DOHH2 (cell line): Measurements from ENCODE around the gene HOXA10.

Experiments used
- H3F3A ChIP-seq: fragments of 200-600 bp; sonication (generic), shearing (Covaris generic); 2 replicates; pipeline ENCODE4 v1.6.0; 2016; ENCODE audit warnings: antibody characterized with exemption, mild to moderate bottlenecking; ENCODE audit not compliant: control insufficient read depth, insufficient read depth
- H3K27ac ChIP-seq: fragments of 200-600 bp; sonication (generic); 2 replicates; pipeline ENCODE4 v1.5.1; 2014; ENCODE audit warnings: low read depth, mild to moderate bottlenecking, low read length, moderate library complexity
- H3K27me3 ChIP-seq: fragments of 200-600 bp; sonication (generic); 2 replicates; pipeline ENCODE4 v1.6.1; 2014; ENCODE audit warnings: mild to moderate bottlenecking, low read length, mixed read lengths; ENCODE audit not compliant: control insufficient read depth
- H3K36me3 ChIP-seq: fragments of 200-600 bp; sonication (generic); 2 replicates; pipeline ENCODE4 v1.6.1; 2014; ENCODE audit warnings: mild to moderate bottlenecking, low read length, moderate library complexity, mixed read lengths; ENCODE audit not compliant: control insufficient read depth
- H3K4me1 ChIP-seq: fragments of 200-600 bp; sonication (generic); 2 replicates; pipeline ENCODE4 v1.6.1; 2014; ENCODE audit warnings: mild to moderate bottlenecking, low read length, mixed read lengths; ENCODE audit not compliant: control insufficient read depth
- H3K4me2 ChIP-seq: fragments of 200-600 bp; sonication (generic); 2 replicates; pipeline ENCODE4 v1.6.0; 2014; ENCODE audit warnings: mild to moderate bottlenecking, low read length, moderate library complexity
- H3K4me3 ChIP-seq: fragments of 200-600 bp; sonication (generic); 2 replicates; pipeline ENCODE4 v1.5.1; 2014; ENCODE audit warnings: mild to moderate bottlenecking, low read length, mixed read lengths
- H3K79me2 ChIP-seq: fragments of 200-600 bp; sonication (generic); 2 replicates; pipeline ENCODE4 v1.6.1; 2014; ENCODE audit warnings: mild to moderate bottlenecking, low read length, mixed read lengths; ENCODE audit not compliant: control insufficient read depth
- H3K9me2 ChIP-seq: fragments of 200-600 bp; sonication (generic); replicated peaks from 2 replicates; pipeline ENCODE4 v1.6.1; 2014; ENCODE audit warnings: mild to moderate bottlenecking, low read length, mixed read lengths; ENCODE audit not compliant: control insufficient read depth
- H3K9me3 ChIP-seq: fragments of 200-600 bp; sonication (generic); 2 replicates; pipeline ENCODE4 v1.6.1; 2014; ENCODE audit warnings: antibody characterized with exemption, low read length, mixed read lengths; ENCODE audit not compliant: control insufficient read depth, insufficient read depth
- H4K20me1 ChIP-seq: fragments of 200-600 bp; sonication (generic); 2 replicates; pipeline ENCODE4 v1.6.0; 2014; ENCODE audit warnings: low read depth, mild to moderate bottlenecking, antibody characterized with exemption, low read length, moderate library complexity; ENCODE audit not compliant: control insufficient read depth, insufficient read depth
- EZH2phosphoT487 ChIP-seq: fragments of 200-600 bp; sonication (generic); IDR thresholded peaks from 2 replicates; pipeline ENCODE4 v1.6.1; 2017; ENCODE audit warnings: borderline replicate concordance, mild to moderate bottlenecking, antibody characterized with exemption, low read length, moderate library complexity, mixed read lengths
- TF ChIP-seq, protein P1 (sequence below): fragments of 200-600 bp; sonication (generic); IDR thresholded peaks from one replicate; pipeline ENCODE4 v1.5.1; 2014; ENCODE audit warnings: antibody characterized with exemption, mild to moderate bottlenecking, low read depth, low read length; ENCODE audit not compliant: poor library complexity, severe bottlenecking

Gene HOXA10

DNA sequence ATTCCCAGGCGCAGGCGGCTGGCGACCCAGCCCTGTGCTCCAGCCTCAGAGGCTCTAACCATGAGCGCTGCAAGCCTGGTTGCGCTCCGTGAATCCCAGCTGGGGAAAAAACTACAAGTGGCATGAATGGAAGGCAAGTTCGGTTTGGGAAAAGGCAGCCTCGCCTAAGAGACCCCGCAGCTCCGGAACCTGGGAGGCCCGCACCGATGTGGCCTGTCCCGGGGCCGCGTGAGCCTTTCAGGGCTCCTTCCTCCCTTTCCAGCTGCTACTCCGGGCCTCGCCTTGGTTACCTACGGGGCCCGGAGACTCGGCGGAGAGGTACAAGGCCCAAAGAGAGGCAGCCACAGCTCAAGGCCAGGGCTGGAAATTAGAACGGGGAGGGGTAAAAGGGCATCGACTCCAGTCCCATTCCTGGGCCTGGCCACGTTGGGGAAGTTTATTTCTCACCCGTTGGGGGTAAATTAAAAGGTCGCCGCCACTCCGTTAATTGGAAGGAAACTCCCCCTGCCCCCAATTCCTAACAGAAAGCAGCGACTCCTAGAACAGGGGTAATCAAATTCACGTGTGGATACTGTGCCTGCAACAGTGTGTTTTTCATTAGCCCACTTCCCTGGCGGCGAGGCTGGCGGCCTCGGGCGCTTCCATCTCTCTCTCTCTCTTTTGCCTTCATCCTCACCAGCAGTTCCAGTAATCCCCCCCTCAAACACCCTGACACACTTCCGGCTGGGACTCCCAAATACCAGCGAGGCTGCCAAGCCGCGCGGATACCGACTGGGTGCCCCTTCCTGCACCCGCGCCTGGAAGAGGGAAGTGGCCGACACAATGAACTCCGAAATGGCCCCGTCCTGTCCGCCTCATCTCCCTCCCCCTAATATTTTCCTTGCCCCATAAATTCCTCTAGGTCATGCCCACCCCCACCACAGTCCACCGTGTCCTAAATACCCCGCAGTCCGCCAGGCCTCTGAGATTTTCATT lies 7.3 kb downstream of the HOXA10 start:
- Histone ChIP-seq H3K27me3 (peaks cover 77% of the 10 kb centered on the region), H3K4me1 (no peaks in the 10 kb centered on the region; the same call in 1 of the 2 replicates), H3K79me2 (no peaks in the 10 kb centered on the region), H4K20me1 (peaks cover 5% of the 10 kb centered on the region; the same call in 1 of the 2 replicates), H3K36me3 (no peaks in the 10 kb centered on the region), H3K9me3 (no peaks in the 10 kb centered on the region), H3K9me2 (no peaks in the 10 kb centered on the region), H3K4me3 (no peak overlapping the region), H3F3A (peaks cover 10% of the 10 kb centered on the region), H3K27ac (no peak overlapping the region), H3K4me2 (no peak overlapping the region)
- no peak for TF ChIP-seq EZH2phosphoT487
- TF ChIP-seq, protein P1, sequence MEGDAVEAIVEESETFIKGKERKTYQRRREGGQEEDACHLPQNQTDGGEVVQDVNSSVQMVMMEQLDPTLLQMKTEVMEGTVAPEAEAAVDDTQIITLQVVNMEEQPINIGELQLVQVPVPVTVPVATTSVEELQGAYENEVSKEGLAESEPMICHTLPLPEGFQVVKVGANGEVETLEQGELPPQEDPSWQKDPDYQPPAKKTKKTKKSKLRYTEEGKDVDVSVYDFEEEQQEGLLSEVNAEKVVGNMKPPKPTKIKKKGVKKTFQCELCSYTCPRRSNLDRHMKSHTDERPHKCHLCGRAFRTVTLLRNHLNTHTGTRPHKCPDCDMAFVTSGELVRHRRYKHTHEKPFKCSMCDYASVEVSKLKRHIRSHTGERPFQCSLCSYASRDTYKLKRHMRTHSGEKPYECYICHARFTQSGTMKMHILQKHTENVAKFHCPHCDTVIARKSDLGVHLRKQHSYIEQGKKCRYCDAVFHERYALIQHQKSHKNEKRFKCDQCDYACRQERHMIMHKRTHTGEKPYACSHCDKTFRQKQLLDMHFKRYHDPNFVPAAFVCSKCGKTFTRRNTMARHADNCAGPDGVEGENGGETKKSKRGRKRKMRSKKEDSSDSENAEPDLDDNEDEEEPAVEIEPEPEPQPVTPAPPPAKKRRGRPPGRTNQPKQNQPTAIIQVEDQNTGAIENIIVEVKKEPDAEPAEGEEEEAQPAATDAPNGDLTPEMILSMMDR, result no peak

DNA sequence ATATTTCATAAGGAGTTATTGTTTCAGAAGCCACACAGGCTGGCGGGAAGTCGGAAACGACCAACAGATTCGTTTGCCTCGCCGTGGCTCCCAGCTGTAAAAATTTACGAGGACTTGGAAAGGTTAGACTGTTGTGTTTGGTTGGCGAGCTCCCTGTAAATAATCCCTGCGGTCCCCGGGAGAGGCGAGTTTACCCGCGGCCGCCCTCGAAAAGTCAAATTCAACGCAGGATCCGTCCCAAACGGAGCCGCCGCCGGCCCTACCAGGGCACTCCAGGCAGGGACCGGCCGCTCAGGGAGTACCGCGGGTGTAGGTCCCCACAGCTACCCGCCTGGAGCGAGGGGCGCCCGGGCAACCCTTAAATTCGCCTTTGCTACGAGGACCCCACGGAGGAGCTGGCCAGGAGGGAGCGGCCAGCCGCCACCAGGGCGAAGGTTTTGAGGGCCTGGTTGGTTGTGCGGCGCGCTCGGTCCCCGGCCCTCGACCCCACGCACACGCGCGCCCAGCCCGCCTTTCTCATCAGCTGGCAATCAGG lies 8.1 kb downstream of the HOXA10 start:
- Histone ChIP-seq H3K9me2 (no peaks in the 10 kb centered on the region), H3F3A (peaks cover 7% of the 10 kb centered on the region), H3K36me3 (no peaks in the 10 kb centered on the region), H3K4me3 (no peak overlapping the region), H3K27ac (no peak overlapping the region), H4K20me1 (peaks cover 5% of the 10 kb centered on the region; the same call in 1 of the 2 replicates), H3K27me3 (peaks cover 71% of the 10 kb centered on the region), H3K4me2 (no peak overlapping the region), H3K9me3 (no peaks in the 10 kb centered on the region), H3K79me2 (no peaks in the 10 kb centered on the region), H3K4me1 (peaks cover 7% of the 10 kb centered on the region)
- TF ChIP-seq, protein P1, result no peak
- TF ChIP-seq EZH2phosphoT487, result no peak

DNA sequence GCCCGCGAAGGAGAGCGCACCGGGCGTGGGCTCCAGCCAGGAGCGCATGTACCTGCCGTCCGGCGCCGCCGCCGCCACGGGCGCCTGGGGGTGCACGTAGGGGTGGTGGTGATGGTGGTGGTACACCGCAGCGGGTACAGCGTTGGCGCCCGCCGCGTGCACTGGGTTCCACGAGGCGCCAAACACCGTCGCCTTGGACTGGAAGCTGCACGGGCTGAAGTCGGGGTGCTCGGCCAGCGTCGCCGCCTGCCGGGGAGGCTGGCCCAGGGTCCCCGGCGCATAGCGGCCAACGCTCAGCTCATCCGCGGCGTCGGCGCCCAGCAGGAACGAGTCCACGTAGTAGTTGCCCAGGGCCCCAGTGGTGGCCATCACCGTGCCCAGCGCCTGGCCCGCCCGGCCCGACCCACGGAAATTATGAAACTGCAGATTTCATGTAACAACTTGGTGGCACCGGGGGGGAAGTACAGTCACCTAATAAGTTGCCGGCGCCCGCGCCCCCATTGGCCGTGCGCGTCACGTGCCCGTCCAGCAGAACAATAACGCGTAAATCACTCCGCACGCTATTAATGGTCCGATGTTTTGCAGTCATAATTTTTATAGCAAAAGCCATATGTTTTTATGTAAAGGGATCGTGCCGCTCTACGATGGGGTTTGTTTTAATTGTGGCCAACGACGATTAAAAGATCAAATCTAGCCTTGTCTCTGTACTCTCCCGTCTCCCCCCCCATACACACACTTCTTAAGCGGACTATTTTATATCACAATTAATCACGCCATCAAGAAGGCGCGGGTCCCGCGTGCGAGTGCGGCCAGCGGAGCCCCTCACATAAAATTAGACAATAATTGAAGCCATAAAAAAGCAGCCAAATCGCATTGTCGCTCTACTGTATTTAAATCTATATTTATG lies 8.8 kb downstream of the HOXA10 start, which contains the start of gene HOXA9:
TSS of gene HOXA9 (minus strand) at position 449 of the 907 bp plus-strand sequence. CDS start at position 369, 80 bp downstream.
- peaks cover 65% of the 10 kb centered on the region for H3K27me3 ChIP-seq
- no peak within 1 kb of the TSS for H3K27ac ChIP-seq
- no peak for TF ChIP-seq EZH2phosphoT487
- TF ChIP-seq, protein P1, result no peak
- H3F3A ChIP-seq, result peaks cover 2% of the 10 kb centered on the region
- no peaks in the 10 kb centered on the region for H3K79me2 ChIP-seq
- H3K9me3 ChIP-seq, result no peaks in the 10 kb centered on the region
- no peaks in the 10 kb centered on the region for H3K36me3 ChIP-seq
- peak within 1 kb of the TSS; percentile 28; the same call in 1 of the 2 replicates for H3K4me2 ChIP-seq
- no peak within 1 kb of the TSS for H3K4me3 ChIP-seq
- peaks cover 11% of the 10 kb centered on the region for H3K4me1 ChIP-seq
- 0 out of 2 replicates have a peak, but pooled peaks cover 3% of the 10 kb centered on the region for H4K20me1 ChIP-seq
- no peaks in the 10 kb centered on the region for H3K9me2 ChIP-seq
